Measurements from ENCODE around the gene DLEC1.
A peak's percentile ranks its signal among the peaks of the same experiment; 100 is the strongest.

DLEC1 gene

DNA sequence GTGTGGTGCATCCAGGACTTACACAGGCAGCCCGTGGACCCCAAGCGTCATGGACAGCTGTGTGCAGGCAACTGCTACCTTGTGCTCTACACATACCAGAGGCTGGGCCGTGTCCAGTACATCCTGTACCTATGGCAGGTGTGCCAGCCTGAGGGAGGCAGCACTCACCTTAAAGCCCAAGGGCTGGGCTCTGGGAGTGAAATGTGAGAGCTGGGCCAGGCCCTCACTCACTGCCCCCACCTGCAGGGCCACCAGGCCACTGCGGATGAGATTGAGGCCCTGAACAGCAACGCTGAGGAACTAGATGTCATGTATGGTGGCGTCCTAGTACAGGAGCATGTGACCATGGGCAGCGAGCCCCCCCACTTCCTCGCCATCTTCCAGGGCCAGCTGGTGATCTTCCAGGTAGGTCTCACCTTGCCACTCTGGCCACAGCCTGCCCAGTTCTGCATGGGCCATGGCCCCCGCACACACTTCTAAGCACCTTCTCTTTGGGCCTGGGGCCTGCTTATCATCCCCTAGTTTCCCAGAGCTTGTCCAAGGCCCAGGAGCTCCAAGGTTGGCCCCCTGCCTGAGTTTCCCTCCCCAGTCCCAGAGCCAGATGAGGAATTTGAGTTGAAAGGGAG lies 37.4 kb upstream of the DLEC1 start:
- no peak for DNase-seq (ENCODE audit: low read depth)

DNA sequence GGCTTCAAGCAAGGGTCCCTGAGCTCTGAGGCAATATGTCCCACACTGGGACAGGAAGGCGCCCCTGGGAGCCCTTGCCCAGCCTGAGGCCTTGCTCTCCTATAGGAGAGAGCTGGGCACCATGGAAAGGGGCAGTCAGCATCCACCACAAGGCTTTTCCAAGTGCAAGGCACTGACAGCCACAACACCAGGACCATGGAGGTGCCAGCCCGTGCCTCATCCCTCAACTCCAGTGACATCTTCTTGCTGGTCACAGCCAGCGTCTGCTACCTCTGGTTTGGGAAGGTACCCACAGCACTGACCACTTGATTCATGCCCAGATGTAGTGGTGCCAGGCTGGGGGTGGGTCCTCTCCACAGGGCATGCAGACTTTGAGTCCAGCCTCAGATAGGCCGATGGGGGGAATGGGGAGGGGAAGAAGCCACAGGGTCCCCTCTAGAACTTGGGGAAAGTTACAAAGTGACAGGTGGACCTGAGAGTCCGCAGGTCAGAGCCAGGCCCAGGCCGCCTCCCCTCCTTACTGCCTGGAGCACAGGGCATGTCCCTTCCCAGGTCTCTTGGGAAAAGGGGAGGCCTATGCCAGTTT lies 36.6 kb upstream of the DLEC1 start:
- no peak for DNase-seq (ENCODE audit: low read depth)

DNA sequence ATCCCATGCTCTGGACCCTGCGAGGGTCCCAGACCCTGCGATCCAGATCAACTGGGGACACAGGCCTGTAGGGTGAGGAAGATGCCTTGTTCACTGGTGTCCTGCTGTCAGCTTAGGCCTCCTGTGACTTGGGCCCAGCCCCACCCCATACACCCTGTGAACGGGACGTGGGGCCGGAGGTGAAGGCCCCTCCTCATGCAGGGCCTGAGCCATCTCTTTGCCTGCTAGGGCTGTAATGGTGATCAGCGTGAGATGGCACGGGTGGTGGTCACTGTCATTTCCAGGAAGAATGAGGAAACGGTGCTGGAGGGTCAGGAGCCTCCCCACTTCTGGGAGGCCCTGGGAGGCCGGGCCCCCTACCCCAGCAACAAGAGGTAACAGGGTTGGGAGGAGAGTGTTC lies 36.1 kb upstream of the DLEC1 start:
- no peak for DNase-seq (ENCODE audit: low read depth)

DNA sequence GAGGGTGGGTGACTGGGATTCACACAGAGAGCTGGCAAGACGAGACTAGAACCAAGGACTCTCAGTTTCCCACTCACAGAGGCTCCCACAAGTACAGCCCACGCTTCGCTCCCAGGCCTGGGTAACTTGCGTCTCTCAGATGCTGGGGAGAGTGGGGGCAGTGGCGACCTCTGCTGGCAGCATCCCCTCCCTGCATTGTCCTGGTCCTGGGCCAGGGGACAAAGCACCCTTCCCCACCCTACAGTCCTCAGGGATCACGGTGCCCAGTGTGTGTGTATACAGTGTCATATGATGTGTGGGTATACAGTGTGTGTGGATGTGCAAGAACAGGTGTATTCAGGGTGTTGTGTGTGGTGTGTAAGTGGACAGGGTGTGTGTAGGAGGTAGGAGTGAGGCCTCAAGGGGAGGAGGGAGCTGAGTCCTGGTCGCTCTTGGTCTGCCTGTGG lies 35.6 kb upstream of the DLEC1 start:
- DNase-seq (ENCODE audit: low read depth): peak; percentile 39

DNA sequence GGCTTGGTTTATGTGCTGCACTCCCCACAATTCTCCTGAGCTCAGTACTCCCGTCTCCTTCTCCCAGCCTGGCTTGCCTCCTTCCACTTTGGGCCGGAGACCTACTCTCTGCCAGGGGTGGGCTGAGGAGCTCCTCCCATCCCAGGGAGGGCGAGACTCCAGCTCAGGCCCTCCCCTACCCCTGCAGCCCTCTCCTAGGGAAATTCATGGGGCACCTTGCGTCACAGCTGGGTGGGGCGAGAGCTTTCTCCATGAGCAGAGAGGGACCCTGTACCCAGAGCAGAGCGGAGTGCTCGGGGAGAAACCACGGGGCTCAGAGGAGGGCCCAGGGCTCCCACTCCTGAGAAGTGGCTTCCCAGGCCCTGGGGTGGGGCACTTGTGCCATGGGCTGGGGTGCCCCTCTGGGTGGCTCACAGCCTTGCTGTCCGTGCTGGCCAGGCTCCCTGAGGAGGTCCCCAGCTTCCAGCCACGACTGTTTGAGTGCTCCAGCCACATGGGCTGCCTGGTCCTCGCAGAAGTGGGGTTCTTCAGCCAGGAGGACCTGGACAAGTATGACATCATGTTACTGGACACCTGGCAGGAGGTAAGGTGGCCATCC lies 35.1 kb upstream of the DLEC1 start:
- no peak for DNase-seq (ENCODE audit: low read depth)

DNA sequence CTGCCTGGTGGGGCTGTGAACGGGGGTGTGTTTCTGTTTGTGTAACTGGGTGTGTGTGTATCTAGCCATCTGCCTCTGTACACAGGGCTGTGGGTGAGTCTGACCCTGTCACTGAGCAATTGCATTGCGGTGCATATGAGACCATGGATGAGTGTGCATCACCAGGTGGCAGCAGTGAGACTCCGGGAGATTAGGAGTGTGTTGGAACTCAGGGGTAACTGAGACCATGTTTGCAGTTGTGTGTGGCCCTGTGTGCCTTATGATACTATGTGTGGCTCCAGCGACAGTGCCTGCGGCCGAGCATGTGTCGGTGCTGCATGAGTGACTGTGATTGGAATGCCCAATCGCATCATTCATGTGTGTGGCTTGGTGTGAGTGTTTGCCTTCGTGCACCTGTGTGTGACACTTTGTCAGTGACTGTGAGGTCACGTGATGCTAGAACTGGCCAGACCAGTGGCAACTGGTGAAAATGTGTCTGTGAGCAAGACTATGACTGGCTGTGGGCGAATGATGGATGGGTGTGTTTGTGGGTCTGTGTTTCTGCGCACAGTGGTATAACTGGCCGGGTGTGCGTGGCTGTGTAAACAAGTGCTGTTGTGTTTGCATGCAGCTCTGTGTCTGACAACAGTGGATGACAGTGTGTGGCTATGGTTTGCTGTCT lies 34.5 kb upstream of the DLEC1 start:
- DNase-seq (ENCODE audit: low read depth): peak; percentile 69

DNA sequence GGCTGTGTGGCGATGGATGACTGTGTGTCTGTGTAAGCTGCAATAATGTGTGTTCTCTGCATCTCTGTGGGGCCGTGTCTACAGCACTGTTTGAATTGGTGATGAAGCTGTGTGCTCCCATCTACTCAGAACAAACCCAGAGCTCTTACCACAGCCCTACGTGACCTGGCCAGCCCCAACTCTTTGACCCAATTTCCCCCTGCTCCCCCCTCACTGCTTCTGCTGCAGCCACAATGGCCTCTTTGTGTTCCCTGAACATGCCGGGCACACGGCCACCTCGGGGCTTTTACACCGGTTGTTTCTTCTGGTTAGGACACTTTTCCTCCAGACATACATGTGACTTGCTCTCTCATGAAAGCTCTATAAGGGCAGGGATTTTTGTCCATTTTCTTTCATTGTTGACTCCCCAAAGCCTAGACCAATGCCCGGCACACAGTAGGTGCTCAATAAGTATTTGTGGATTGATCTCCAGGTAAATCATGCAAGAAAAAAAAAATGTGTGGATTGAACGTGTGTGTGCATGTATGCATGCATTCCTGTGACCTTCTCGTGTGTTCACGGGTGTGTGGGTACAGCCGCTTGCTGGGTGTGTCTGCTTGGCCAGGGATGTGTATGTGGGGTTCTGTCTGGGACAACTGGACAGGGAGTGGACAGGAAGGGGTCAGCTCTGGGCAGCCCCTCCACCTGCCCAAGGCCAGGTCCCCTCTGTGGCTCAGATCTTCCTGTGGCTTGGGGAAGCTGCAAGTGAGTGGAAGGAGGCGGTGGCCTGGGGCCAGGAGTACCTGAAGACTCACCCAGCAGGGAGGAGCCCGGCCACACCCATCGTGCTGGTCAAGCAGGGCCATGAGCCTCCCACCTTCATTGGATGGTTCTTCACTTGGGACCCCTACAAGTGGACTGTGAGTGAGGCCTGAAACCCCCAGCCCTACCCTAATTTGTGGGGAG lies 33.7 kb upstream of the DLEC1 start:
- no peak for DNase-seq (ENCODE audit: low read depth)

DNA sequence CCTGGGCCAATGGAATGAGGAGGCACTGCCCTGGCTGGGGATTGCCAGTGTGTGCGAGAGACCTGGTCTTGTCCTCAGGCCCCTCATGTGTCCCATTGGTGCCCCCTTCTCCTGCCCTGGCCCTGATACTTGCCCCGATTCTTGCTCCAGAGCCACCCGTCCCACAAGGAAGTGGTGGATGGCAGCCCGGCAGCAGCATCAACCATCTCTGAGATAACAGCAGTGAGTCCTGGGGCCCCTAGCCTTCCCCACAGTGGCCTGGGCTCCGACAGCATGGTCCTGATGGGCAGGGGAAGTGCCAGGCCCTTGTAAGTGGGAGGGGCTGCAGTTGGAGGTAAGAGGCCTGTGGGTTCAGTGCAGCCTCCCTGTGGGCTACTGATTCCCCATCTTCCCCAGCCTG lies 33.0 kb upstream of the DLEC1 start:
- no peak for DNase-seq (ENCODE audit: low read depth)

DNA sequence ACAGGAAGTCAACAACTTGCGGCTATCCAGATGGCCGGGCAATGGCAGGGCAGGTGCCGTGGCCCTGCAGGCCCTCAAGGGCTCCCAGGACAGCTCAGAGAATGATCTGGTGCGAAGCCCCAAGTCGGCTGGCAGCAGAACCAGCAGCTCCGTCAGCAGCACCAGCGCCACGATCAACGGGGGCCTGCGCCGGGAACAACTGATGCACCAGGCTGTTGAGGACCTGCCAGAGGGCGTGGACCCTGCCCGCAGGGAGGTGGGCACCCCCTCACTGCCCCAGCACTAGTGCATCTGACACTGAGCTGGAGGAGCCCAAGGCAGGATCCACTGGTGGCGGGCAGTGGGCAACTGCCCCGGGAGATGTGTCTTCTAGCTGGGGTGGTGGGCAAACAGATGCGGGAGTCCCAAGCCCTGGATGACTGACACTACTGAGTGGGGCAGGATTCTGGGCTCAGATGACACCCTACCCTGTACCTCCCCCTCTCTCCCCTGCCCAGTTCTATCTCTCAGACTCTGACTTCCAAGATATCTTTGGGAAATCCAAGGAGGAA lies 32.5 kb upstream of the DLEC1 start:
- DNase-seq (ENCODE audit: low read depth): no peak

DNA sequence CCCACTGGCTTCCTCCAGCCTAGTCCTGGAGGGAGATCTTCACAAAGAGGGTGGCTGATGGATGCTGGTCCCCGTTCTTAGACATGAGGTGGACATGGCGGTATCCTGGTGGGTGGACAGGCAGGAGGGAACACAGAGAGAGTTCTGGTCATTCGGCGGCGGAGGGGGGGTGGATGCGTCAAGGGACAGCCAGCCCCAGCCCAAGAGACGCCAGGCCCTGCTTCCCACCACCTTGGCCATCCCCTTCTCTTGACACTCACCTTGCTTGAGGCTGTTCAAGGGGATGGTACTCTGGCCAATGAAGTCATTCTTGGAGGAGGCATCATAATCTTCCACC lies 31.3 kb upstream of the DLEC1 start:
- DNase-seq (ENCODE audit: low read depth): no peak

DNA sequence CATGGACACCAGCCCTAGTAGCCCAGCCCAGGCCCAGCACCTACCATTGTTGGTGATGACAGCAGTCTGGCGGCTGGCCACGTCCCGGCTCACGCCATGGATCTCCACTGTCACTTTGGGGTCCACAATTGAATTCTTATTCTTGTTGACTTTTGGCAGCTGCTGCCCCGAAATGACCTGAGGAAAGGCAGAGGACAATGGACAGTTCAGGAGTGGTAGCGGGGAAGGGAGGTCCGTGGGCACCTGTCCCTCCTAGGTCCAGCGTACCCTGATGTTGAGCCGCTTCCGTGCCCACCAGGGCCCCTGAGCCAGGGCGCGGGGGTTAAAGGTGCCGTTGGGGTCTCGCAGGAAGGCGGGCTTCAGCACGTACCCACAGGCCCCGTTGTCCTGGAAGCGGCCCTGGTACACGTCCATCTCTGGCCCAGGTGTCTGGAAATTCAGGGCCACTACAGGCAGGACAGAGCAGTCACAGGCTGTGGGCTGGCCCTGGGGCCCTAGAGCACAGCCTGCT lies 30.8 kb upstream of the DLEC1 start:
- DNase-seq (ENCODE audit: low read depth): no peak

DNA sequence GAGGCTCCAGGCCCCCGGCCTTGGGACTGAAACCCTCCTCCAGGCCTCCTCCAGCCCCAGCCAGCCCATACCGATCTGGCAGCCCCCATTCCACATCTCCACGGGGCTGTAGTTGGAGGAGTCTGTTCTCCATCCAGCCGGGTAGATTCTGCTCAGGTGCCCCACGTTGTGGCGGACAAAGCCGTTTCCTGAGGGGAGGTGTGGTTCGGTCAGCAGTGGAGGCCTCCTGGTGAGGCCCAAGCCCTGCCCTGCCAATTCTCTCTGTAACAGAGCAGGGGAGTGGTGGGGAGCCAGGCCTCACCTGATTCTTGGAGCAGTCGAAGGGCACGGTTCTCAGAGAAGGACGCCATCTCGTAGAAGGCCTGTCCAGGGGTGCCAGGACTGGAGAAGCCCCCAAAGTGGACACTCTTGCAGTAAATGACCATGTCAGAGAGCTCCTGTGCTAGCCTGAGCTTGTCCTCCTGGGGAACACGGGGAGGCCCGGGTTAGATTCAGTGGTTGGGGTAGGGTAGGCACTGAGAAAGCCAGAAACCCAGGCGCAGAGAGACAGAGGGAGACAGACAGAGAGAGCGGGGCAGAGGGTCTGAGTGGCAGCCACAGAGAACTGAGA lies 29.9 kb upstream of the DLEC1 start:
- DNase-seq (ENCODE audit: low read depth): no peak

DNA sequence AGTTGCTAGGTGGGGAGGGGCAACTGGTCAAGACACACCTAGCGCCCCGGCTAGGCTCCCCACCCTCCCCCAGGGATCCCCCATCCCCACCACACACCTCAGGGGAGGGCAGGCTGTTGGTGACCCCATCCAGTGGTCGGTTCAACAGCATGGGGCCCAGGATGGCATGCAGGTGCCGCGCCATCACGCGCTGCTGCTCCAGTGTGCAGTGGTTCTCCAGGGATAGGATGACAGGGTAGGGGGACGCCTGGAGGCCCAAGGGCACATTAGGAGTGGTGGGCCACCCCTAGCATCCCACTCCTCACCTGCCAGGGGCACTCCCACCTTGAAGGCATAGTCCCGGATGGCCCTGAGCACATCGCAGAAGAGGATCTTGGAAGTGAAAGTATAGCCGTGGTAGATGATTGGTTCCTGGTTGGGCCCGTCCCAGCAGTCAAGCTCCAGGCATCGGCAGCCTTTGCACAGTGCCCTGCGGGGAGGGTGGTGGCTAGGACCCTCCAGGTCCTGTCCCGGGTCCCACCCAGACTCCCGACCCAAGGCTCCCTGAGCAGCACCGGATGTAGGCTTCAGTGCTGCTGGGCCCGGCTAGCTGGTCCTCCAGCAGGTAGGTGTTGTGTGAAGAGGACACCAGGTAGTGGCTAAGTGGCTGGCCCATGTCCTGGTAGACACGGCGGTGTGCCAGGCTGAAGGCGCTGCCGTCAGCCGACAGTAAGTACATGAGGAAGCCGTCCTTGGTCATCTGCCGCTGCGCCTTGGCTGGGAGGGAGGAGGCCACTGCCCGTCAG lies 29.0 kb upstream of the DLEC1 start:
- no peak for DNase-seq (ENCODE audit: low read depth)

DNA sequence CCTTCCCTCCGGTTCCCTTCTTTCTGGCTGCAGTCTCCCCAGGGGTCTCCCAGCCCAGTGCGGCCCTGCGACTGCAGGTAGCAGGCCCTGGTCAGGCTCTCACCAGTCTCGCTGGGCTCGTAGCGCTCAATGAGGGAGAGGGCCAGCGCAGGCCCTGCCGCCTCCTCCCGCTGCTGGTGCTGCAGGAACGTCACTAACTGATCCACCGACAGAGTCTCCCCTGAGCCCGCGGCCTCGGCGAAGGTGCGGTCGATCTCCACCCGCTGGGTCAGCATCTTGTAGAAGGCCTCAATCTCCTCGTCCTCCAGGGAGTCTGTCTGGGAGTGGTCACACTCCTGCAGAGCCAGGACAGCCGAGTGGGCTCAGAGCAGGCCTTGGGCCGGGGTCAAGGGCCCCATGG lies 27.9 kb upstream of the DLEC1 start:
- no peak for DNase-seq (ENCODE audit: low read depth)

DNA sequence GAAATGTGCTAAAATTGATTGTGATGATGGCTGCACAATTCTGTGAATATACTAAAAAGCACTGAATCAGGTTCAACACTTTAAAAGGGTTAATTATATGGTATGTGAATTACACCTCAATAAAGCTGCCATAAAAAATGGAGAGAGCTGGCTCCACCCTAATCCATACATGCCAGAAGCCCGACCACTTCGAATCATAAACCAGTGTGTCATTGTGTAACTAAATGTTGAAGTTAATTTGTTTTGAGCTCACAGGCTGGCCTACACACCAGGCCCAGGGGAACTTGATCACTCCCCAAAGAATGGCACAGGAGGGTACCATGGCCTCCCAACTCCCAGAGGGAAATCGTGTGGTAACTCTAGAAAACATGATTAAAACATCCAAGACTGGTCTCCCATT lies 23.5 kb upstream of the DLEC1 start:
- no peak for DNase-seq (ENCODE audit: low read depth)

DNA sequence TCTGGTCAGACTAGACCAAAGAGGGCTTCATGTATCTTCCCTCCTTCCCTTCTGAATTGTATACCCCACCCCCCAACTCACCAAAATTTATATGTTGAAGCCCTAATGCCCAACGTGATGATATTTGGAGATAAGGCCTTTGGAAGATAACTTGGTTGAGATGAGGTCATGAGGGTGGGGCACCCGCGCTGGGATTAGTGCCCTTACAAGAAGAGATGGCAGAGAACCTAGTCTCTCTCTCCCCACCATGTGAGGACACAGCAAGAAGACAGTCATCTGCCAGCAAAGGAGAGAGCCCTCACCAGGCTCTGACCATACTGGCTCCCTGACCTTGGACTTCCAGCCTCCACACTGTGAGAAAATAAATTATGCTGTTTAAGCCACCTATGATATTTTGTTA lies 23.0 kb upstream of the DLEC1 start:
- no peak for DNase-seq (ENCODE audit: low read depth)

DNA sequence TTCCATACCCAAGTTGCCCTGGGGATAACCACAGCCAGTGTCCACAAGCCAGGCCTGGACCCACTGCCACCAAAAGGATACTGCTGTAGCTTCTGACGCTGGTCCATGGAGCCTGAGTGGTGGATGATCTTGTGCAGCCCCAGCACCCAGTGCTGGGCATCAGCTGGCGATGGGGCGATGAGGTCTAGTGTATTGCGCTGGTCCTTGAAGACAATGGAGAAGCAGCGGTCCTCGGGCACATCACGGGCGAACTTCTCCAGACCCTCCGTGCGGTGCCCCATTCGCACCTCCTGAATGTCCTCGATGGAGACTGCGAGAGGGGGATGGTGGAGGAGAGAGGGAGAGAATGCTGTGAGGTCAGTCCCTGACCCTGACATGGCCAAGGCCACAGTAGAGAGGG lies 22.6 kb upstream of the DLEC1 start:
- no peak for DNase-seq (ENCODE audit: low read depth)

DNA sequence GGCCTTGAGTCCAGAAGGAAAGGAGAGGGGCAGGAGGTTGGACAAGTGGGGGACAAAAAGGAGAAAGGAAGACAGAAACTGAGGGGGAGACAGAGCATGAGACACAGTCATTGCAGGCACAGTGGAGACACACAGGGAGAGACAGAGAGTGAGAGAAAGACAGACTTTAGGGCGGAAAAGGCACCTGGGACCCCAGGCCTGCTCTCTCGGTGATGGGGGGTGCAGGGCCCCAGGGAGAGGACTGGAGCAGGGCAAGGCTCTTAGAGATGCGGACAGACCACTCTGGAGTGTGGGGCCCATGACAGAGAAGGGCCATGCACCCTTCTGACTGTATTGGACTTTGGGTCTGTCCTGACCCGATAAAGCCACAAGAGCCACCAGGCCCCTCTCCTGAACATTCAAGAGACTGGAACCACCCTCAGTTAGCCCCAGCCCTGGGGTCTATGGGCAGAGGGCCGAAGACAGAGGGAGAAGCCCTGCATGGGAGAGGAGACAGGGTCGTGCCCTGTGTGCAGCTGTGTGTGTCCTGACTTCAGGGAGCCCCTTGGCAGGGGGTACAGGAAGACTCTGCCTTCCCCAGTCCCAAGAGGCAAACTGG lies 22.1 kb upstream of the DLEC1 start:
- DNase-seq (ENCODE audit: low read depth): no peak

DNA sequence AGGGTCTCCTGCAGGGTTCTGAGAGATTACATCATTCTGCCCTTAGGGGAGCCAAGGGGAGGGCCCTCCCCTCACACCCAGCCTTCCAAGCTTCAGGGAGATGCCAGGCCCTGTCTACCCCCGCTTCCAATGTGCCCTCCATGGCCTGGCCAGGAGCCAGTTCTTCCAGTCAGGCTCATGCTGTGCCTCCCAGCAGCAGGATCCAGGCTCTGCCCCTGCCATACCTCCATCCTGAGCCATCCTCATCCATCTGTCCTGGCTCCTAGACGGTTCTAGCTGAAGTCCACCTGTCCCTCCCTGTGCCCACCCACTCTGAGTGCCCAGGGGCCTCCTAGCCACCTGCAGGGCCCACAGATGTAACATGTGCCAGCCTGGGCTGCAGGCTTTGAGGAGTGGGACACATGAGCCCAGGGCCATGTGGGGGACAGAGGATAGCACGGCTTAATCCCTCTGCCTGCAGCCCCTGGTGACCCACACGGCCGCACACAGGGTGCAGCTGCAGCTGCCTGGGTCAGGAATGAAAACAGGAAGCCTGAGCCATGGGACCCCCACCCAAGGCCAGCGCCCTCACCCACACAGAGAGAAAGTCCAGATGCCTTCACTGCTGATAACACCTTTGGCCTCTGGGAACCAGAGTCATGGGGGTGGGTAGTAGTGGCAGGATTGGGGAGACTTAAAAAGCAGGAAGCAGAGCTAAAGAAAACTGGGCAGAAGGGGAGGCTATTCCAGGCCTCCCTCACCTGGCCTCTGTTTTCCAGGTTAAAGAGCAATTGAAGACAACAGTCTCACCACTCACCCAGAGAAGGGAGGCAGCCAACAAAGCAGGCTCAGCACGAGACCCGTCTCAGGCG lies 21.3 kb upstream of the DLEC1 start:
- no peak for DNase-seq (ENCODE audit: low read depth)

Data from EH (cell line).